Measurements from ENCODE around the gene EIF6. TPM values are rescaled to one million over a fixed set of nuclear protein-coding genes. Genes with fewer than 3 reads are reported as not detected.
A peak's percentile ranks its signal among the peaks of the same experiment; 100 is the strongest.

EIF6 gene
- total and polyA plus RNA-seq, 9 of the 15 experiments (the other 6 are each of a cell fraction or from before 2014, with no cell fraction given) = 165 to 832 (median 229) TPM

DNA sequence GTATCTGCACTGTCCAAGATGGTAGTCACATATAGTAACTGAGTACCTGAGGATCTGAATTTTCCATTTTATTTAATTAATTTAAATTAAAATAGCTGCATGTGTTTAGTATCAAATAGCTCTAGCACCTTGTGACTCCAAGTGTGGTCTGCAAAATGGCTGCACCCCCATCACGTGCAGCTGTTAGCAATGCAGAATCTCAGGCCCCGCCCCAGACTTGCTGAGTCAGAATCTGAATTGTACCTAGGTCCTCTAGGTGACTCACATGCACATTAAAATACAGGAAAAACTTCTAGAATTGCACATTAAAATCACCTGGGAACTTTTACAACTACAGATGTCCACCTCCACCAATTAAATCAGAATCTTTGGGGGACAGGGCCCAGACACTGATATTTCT lies 26.8 kb upstream of the EIF6 start (continued):
- TF ChIP-seq, protein P1, sequence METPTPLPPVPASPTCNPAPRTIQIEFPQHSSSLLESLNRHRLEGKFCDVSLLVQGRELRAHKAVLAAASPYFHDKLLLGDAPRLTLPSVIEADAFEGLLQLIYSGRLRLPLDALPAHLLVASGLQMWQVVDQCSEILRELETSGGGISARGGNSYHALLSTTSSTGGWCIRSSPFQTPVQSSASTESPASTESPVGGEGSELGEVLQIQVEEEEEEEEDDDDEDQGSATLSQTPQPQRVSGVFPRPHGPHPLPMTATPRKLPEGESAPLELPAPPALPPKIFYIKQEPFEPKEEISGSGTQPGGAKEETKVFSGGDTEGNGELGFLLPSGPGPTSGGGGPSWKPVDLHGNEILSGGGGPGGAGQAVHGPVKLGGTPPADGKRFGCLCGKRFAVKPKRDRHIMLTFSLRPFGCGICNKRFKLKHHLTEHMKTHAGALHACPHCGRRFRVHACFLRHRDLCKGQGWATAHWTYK (CRISPR knock-in tag; IDR thresholded peaks at IDR 0.05) = no peak
- TF ChIP-seq, protein P2, sequence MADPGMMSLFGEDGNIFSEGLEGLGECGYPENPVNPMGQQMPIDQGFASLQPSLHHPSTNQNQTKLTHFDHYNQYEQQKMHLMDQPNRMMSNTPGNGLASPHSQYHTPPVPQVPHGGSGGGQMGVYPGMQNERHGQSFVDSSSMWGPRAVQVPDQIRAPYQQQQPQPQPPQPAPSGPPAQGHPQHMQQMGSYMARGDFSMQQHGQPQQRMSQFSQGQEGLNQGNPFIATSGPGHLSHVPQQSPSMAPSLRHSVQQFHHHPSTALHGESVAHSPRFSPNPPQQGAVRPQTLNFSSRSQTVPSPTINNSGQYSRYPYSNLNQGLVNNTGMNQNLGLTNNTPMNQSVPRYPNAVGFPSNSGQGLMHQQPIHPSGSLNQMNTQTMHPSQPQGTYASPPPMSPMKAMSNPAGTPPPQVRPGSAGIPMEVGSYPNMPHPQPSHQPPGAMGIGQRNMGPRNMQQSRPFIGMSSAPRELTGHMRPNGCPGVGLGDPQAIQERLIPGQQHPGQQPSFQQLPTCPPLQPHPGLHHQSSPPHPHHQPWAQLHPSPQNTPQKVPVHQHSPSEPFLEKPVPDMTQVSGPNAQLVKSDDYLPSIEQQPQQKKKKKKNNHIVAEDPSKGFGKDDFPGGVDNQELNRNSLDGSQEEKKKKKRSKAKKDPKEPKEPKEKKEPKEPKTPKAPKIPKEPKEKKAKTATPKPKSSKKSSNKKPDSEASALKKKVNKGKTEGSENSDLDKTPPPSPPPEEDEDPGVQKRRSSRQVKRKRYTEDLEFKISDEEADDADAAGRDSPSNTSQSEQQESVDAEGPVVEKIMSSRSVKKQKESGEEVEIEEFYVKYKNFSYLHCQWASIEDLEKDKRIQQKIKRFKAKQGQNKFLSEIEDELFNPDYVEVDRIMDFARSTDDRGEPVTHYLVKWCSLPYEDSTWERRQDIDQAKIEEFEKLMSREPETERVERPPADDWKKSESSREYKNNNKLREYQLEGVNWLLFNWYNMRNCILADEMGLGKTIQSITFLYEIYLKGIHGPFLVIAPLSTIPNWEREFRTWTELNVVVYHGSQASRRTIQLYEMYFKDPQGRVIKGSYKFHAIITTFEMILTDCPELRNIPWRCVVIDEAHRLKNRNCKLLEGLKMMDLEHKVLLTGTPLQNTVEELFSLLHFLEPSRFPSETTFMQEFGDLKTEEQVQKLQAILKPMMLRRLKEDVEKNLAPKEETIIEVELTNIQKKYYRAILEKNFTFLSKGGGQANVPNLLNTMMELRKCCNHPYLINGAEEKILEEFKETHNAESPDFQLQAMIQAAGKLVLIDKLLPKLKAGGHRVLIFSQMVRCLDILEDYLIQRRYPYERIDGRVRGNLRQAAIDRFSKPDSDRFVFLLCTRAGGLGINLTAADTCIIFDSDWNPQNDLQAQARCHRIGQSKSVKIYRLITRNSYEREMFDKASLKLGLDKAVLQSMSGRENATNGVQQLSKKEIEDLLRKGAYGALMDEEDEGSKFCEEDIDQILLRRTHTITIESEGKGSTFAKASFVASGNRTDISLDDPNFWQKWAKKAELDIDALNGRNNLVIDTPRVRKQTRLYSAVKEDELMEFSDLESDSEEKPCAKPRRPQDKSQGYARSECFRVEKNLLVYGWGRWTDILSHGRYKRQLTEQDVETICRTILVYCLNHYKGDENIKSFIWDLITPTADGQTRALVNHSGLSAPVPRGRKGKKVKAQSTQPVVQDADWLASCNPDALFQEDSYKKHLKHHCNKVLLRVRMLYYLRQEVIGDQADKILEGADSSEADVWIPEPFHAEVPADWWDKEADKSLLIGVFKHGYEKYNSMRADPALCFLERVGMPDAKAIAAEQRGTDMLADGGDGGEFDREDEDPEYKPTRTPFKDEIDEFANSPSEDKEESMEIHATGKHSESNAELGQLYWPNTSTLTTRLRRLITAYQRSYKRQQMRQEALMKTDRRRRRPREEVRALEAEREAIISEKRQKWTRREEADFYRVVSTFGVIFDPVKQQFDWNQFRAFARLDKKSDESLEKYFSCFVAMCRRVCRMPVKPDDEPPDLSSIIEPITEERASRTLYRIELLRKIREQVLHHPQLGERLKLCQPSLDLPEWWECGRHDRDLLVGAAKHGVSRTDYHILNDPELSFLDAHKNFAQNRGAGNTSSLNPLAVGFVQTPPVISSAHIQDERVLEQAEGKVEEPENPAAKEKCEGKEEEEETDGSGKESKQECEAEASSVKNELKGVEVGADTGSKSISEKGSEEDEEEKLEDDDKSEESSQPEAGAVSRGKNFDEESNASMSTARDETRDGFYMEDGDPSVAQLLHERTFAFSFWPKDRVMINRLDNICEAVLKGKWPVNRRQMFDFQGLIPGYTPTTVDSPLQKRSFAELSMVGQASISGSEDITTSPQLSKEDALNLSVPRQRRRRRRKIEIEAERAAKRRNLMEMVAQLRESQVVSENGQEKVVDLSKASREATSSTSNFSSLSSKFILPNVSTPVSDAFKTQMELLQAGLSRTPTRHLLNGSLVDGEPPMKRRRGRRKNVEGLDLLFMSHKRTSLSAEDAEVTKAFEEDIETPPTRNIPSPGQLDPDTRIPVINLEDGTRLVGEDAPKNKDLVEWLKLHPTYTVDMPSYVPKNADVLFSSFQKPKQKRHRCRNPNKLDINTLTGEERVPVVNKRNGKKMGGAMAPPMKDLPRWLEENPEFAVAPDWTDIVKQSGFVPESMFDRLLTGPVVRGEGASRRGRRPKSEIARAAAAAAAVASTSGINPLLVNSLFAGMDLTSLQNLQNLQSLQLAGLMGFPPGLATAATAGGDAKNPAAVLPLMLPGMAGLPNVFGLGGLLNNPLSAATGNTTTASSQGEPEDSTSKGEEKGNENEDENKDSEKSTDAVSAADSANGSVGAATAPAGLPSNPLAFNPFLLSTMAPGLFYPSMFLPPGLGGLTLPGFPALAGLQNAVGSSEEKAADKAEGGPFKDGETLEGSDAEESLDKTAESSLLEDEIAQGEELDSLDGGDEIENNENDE (IDR thresholded peaks at IDR 0.05; ENCODE audit: low read depth, low read length) = no peak
- TF ChIP-seq, protein P3, sequence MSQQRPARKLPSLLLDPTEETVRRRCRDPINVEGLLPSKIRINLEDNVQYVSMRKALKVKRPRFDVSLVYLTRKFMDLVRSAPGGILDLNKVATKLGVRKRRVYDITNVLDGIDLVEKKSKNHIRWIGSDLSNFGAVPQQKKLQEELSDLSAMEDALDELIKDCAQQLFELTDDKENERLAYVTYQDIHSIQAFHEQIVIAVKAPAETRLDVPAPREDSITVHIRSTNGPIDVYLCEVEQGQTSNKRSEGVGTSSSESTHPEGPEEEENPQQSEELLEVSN (IDR thresholded peaks at IDR 0.05; ENCODE audit: borderline replicate concordance in 1 of 2, extremely low read depth in 1 of 2, insufficient read depth in 1 of 2, insufficient read length in 1 of 2, low read depth in 1 of 2, low read length in 1 of 2, poor library complexity in 1 of 2, severe bottlenecking in 1 of 2) = peak in 1 of 2 experiments; percentile 46
- TF ChIP-seq ZNF174 (CRISPR knock-in tag; IDR thresholded peaks at IDR 0.05) (no peak), ZNF436 (CRISPR knock-in tag; IDR thresholded peaks at IDR 0.05) (no peak), TEAD2 (tag; IDR thresholded peaks at IDR 0.05) (no peak)
- TF ChIP-seq, protein P4, sequence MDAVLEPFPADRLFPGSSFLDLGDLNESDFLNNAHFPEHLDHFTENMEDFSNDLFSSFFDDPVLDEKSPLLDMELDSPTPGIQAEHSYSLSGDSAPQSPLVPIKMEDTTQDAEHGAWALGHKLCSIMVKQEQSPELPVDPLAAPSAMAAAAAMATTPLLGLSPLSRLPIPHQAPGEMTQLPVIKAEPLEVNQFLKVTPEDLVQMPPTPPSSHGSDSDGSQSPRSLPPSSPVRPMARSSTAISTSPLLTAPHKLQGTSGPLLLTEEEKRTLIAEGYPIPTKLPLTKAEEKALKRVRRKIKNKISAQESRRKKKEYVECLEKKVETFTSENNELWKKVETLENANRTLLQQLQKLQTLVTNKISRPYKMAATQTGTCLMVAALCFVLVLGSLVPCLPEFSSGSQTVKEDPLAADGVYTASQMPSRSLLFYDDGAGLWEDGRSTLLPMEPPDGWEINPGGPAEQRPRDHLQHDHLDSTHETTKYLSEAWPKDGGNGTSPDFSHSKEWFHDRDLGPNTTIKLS (IDR thresholded peaks at IDR 0.05; ENCODE audit: borderline replicate concordance, low read depth) = no peak

All from K562 (cell line).